Hepatocyte (in vitro differentiated cells): ENCODE data around the gene CLSTN1.

Experiments used
- EZH2 ChIP-seq: fragments of 200-600 bp; sonication (generic); IDR thresholded peaks from 2 replicates; pipeline ENCODE4 v1.6.1; 2016; ENCODE audit warnings: antibody characterized with exemption, mild to moderate bottlenecking, borderline replicate concordance
- EZH2phosphoT487 ChIP-seq: fragments of 200-600 bp; sonication (generic); IDR thresholded peaks from one replicate; pipeline ENCODE4 v1.6.1; 2018; ENCODE audit warnings: antibody characterized with exemption, mild to moderate bottlenecking, low read depth, moderate library complexity; ENCODE audit not compliant: unreplicated experiment, severe bottlenecking
- TF ChIP-seq, protein P1 (sequence below): fragments of 200-600 bp; sonication (generic); IDR thresholded peaks from 2 replicates; pipeline ENCODE4 v1.5.1; 2016; ENCODE audit warnings: antibody characterized with exemption, mild to moderate bottlenecking; ENCODE audit not compliant: poor library complexity

DNA sequence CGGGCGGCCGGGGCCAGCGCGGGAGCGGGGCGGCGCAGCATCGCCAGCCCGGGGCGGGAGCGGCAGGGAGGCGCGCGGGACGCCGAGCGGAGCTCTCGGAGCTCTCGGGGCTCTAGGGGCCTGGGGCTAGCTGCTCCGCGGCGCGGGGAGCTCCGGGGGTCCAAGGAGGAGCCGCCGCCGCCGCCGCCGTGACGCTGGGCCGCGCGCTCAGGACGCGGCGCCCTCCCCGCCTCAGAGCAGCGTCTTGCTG lies 147 bp downstream of the CLSTN1 start:
- TF ChIP-seq, protein P1, sequence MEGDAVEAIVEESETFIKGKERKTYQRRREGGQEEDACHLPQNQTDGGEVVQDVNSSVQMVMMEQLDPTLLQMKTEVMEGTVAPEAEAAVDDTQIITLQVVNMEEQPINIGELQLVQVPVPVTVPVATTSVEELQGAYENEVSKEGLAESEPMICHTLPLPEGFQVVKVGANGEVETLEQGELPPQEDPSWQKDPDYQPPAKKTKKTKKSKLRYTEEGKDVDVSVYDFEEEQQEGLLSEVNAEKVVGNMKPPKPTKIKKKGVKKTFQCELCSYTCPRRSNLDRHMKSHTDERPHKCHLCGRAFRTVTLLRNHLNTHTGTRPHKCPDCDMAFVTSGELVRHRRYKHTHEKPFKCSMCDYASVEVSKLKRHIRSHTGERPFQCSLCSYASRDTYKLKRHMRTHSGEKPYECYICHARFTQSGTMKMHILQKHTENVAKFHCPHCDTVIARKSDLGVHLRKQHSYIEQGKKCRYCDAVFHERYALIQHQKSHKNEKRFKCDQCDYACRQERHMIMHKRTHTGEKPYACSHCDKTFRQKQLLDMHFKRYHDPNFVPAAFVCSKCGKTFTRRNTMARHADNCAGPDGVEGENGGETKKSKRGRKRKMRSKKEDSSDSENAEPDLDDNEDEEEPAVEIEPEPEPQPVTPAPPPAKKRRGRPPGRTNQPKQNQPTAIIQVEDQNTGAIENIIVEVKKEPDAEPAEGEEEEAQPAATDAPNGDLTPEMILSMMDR: no peak
- TF ChIP-seq EZH2: no peak
- no peak for TF ChIP-seq EZH2phosphoT487
